ENCODE results near the gene GXYLT2. TPM values are rescaled to one million over a fixed set of nuclear protein-coding genes. Genes with fewer than 3 reads are reported as not detected.

GXYLT2 gene
- total and polyA plus RNA-seq, 2 experiments from 2014 or later: 2.0 to 5.8 TPM

- Histone ChIP-seq H3K79me2 (replicated peaks; ENCODE audit: insufficient read depth) (no peaks in the 10 kb centered on the region), H3K9me2 (ENCODE audit: insufficient read depth) (no peaks in the 10 kb centered on the region)
- no peak overlapping the region for H3K27ac Mint-ChIP-seq
These were observed 60.1 kb downstream of the GXYLT2 start for GRCh38 chr3:72947715-72948490.

More at GRCh38 chr3:72947715-72948490, 60.1 kb downstream of the GXYLT2 start:
- Histone ChIP-seq H3K4me2 (no peak overlapping the region), H3K27ac (ENCODE audit: low read depth) (no peak overlapping the region), H2AFZ (no peak overlapping the region), H3K4me1 (ENCODE audit: insufficient read depth) (no peaks in the 10 kb centered on the region; the same call in 1 of the 2 replicates), H3K36me3 (ENCODE audit: insufficient read depth) (no peaks in the 10 kb centered on the region), H4K20me1 (replicated peaks; ENCODE audit: insufficient read depth) (no peaks in the 10 kb centered on the region), H3F3A (replicated peaks; ENCODE audit: low read depth) (no peaks in the 10 kb centered on the region), H3K4me3 (no peak overlapping the region), H3K27me3 (ENCODE audit: insufficient read depth) (no peaks in the 10 kb centered on the region)
- ATAC-seq (no peak), DNase-seq (ENCODE audit: low spot score) (no peak)
- H3K4me1 Mint-ChIP-seq: peaks cover 6% of the 10 kb centered on the region
- H3K4me3 Mint-ChIP-seq: no peak overlapping the region
- H3K9me3 Mint-ChIP-seq: no peaks in the 10 kb centered on the region; the same call in 2 of the 3 replicates
- TF ChIP-seq EZH2phosphoT487 (IDR thresholded peaks at IDR 0.05; ENCODE audit: unreplicated experiment) (no peak), CTCF (conservative IDR thresholded peaks at IDR 0.05; ENCODE audit: low read depth in 2 of 2) (no peak), STAT1 (IDR thresholded peaks at IDR 0.05; ENCODE audit: unreplicated experiment) (no peak), ETS1 (IDR thresholded peaks at IDR 0.05) (no peak), NANOG (IDR thresholded peaks at IDR 0.05; ENCODE audit: borderline replicate concordance) (no peak), ZNF462 (CRISPR knock-in tag; IDR thresholded peaks at IDR 0.05) (no peak), POLR2AphosphoS5 (IDR thresholded peaks at IDR 0.05; ENCODE audit: low read depth) (no peak), CREB1 (CRISPR knock-in tag; IDR thresholded peaks at IDR 0.05; ENCODE audit: low read depth) (no peak), ZNF331 (CRISPR knock-in tag; IDR thresholded peaks at IDR 0.05; ENCODE audit: low read depth) (no peak), JUNB (IDR thresholded peaks at IDR 0.05; ENCODE audit: unreplicated experiment) (no peak), EZH2 (IDR thresholded peaks at IDR 0.05; ENCODE audit: low read depth, unreplicated experiment) (no peak), ZNF114 (CRISPR knock-in tag; IDR thresholded peaks at IDR 0.05) (no peak), REST (IDR thresholded peaks at IDR 0.05; ENCODE audit: unreplicated experiment) (no peak)
- no peaks in the 10 kb centered on the region for H3K27me3 Mint-ChIP-seq (ENCODE audit: insufficient read depth, low read depth, poor library complexity)
- H3K36me3 Mint-ChIP-seq (ENCODE audit: low read depth): no peaks in the 10 kb centered on the region

All from GM23338 (cell line).